NK-92 treated with Interleukin-12 subunit alpha and Interleukin-12 subunit beta, amount 100 ng/mL, for 24 hours (cell line): Measurements from ENCODE around the gene ILF2.
A peak's percentile ranks its signal among the peaks of the same experiment; 100 is the strongest.
"Not testable (repeated sequence)": the region's sequence is repeated elsewhere in the genome, so short reads cannot be mapped to it uniquely, and the experiment has no call there.

ENCODE experiments used
- DNase-seq: peaks from one replicate; lab custom pipeline; 2025; lab: John Stamatoyannopoulos, UW

The ILF2 gene

GRCh38 chr1:153679337-153680119, 8.7 kb upstream of the ILF2 start:
- no peak for DNase-seq

- DNase-seq = no peak
Measured at GRCh38 chr1:153678519-153679336, 7.9 kb upstream of the ILF2 start, which contains the start of gene NPR1. Gene NPR1, plus strand, starts transcription at chr1:153678688. Its CDS starts 421 bp downstream, at chr1:153679109.

- no peak for DNase-seq
Measured at GRCh38 chr1:153677718-153678518, 7.1 kb upstream of the ILF2 start.

GRCh38 chr1:153673511-153673910, 2.7 kb upstream of the ILF2 start:
- no peak for DNase-seq

GRCh38 chr1:153671628-153672353, 998 bp upstream of the ILF2 start:
- not testable (repeated sequence) for DNase-seq

GRCh38 chr1:153670257-153670858, 435 bp downstream of the ILF2 start:
- DNase-seq = no peak

- no peak for DNase-seq
Measured at GRCh38 chr1:153669606-153670005, 1.2 kb downstream of the ILF2 start.

GRCh38 chr1:153668672-153669071, 2.1 kb downstream of the ILF2 start:
- not testable (repeated sequence) for DNase-seq

GRCh38 chr1:153667439-153667838, 3.4 kb downstream of the ILF2 start:
- DNase-seq = no peak

GRCh38 chr1:153663211-153663610, 7.6 kb downstream of the ILF2 start:
- no peak for DNase-seq

- no peak for DNase-seq
Measured at GRCh38 chr1:153662269-153662668, 8.5 kb downstream of the ILF2 start.

- no peak for DNase-seq
Measured at GRCh38 chr1:153661111-153661708, 9.6 kb downstream of the ILF2 start.

- no peak for DNase-seq
Measured at GRCh38 chr1:153659656-153660055, 11.1 kb downstream of the ILF2 start.

- no peak for DNase-seq
Measured at GRCh38 chr1:153659175-153659534, 11.6 kb downstream of the ILF2 start.

GRCh38 chr1:153658400-153659174, 12.2 kb downstream of the ILF2 start, which contains the start of gene SNAPIN:
Gene SNAPIN, plus strand, starts transcription at chr1:153658703. Its CDS starts 41 bp downstream, at chr1:153658744.
- peak; percentile 78 for DNase-seq

- no peak for DNase-seq
Measured at GRCh38 chr1:153655333-153655732, 15.5 kb downstream of the ILF2 start.

- no peak for DNase-seq
Measured at GRCh38 chr1:153652805-153653500, 17.8 kb downstream of the ILF2 start.

- DNase-seq = no peak
Measured at GRCh38 chr1:153651771-153652170, 19.0 kb downstream of the ILF2 start.

GRCh38 chr1:153649863-153650235, 20.9 kb downstream of the ILF2 start:
- no peak for DNase-seq
